HEK293 (cell line): ENCODE measurements around the gene CD2AP.

Experiments
- ZBTB26 ChIP-seq: fragments of 450-650 bp; formaldehyde crosslinking; optimal IDR thresholded peaks from 2 replicates; pipeline ENCODE3; 2016; ENCODE audit warnings: missing biosample characterization, mild to moderate bottlenecking, missing genetic modification characterization
- ZNF112 ChIP-seq: fragments of 450-650 bp; formaldehyde crosslinking; IDR thresholded peaks from 2 replicates; pipeline ENCODE4 v1.5.0; 2017; ENCODE audit warnings: missing biosample characterization, missing genetic modification characterization
- ZNF138 ChIP-seq: fragments of 450-650 bp; formaldehyde crosslinking; IDR thresholded peaks from 2 replicates; pipeline ENCODE4 v1.5.1; 2016; ENCODE audit warnings: missing biosample characterization, missing genetic modification characterization, borderline replicate concordance
- ZNF174 ChIP-seq: fragments of 450-650 bp; formaldehyde crosslinking; IDR thresholded peaks from 2 replicates; pipeline ENCODE4 v1.5.0; 2017; ENCODE audit warnings: missing biosample characterization, mild to moderate bottlenecking, missing genetic modification characterization
- ZNF48 ChIP-seq: fragments of 450-650 bp; formaldehyde crosslinking; IDR thresholded peaks from 2 replicates; pipeline ENCODE4 v1.5.1; 2016; ENCODE audit warnings: missing biosample characterization, missing genetic modification characterization
- ZNF510 ChIP-seq: fragments of 450-650 bp; formaldehyde crosslinking; IDR thresholded peaks from 2 replicates; pipeline ENCODE4 v1.5.1; 2018; ENCODE audit warnings: mild to moderate bottlenecking, missing genetic modification characterization, missing biosample characterization; ENCODE audit not compliant: insufficient replicate concordance
- ZNF785 ChIP-seq: fragments of 450-650 bp; formaldehyde crosslinking; IDR thresholded peaks from 2 replicates; pipeline ENCODE4 v1.5.1; 2016; ENCODE audit warnings: missing biosample characterization, missing genetic modification characterization
- TF ChIP-seq, protein P1 (sequence below): sonication (generic); formaldehyde crosslinking; IDR thresholded peaks from 2 replicates; pipeline ENCODE4 v1.8.1; 2022; ENCODE audit warnings: mild to moderate bottlenecking, moderate library complexity, missing genetic modification reagents
- TF ChIP-seq, protein P2 (sequence below): fragments of 450-650 bp; formaldehyde crosslinking; IDR thresholded peaks from 2 replicates; pipeline ENCODE4 v1.5.1; 2016; ENCODE audit warnings: missing biosample characterization, missing genetic modification characterization

GRCh38 chr6:47672816-47673215 is 195.2 kb downstream of the CD2AP start:
- TF ChIP-seq ZNF112 (tag by site-specific recombination) (no peak), ZNF510 (tag by site-specific recombination) (no peak), ZNF48 (tag by site-specific recombination) (no peak), ZNF785 (tag by site-specific recombination) (no peak), ZBTB26 (tag by site-specific recombination) (no peak), ZNF174 (tag by site-specific recombination) (no peak), ZNF138 (tag by site-specific recombination) (no peak)
- TF ChIP-seq, protein P1, sequence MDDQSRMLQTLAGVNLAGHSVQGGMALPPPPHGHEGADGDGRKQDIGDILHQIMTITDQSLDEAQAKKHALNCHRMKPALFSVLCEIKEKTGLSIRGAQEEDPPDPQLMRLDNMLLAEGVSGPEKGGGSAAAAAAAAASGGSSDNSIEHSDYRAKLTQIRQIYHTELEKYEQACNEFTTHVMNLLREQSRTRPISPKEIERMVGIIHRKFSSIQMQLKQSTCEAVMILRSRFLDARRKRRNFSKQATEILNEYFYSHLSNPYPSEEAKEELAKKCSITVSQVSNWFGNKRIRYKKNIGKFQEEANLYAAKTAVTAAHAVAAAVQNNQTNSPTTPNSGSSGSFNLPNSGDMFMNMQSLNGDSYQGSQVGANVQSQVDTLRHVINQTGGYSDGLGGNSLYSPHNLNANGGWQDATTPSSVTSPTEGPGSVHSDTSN (CRISPR knock-in tag), result no peak
- TF ChIP-seq, protein P2, sequence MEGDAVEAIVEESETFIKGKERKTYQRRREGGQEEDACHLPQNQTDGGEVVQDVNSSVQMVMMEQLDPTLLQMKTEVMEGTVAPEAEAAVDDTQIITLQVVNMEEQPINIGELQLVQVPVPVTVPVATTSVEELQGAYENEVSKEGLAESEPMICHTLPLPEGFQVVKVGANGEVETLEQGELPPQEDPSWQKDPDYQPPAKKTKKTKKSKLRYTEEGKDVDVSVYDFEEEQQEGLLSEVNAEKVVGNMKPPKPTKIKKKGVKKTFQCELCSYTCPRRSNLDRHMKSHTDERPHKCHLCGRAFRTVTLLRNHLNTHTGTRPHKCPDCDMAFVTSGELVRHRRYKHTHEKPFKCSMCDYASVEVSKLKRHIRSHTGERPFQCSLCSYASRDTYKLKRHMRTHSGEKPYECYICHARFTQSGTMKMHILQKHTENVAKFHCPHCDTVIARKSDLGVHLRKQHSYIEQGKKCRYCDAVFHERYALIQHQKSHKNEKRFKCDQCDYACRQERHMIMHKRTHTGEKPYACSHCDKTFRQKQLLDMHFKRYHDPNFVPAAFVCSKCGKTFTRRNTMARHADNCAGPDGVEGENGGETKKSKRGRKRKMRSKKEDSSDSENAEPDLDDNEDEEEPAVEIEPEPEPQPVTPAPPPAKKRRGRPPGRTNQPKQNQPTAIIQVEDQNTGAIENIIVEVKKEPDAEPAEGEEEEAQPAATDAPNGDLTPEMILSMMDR, result no peak
